ENCODE measurements around the gene SESN3. TPM values are rescaled to one million over a fixed set of nuclear protein-coding genes. Genes with fewer than 3 reads are reported as not detected.

Gene SESN3
- total RNA-seq, 3 donors from 2014 or later (not counting 1 experiment from before 2014, with no cell fraction given) = 5.5 to 10.2 (median 7.6) TPM

DNA sequence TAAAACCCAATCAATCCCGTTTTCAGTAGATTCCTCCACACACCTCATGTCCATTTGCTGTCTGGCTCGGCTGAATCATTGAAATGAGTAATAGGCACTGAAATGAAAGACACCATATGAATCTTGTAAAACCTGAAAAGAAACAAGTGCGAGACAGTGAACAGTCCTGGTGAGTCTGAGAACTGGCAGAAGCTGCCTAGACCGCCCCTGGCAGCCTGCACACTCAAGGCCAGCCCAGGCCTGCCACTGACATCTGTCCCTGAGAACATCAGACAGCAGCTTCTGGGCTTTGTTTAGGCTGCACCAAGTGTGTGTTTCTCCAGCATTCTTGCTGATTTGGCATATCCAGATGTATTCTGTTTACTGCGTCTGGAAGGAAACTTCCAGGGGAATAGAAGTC is 96.5 kb downstream of the SESN3 start:
- TF ChIP-seq, protein P1, sequence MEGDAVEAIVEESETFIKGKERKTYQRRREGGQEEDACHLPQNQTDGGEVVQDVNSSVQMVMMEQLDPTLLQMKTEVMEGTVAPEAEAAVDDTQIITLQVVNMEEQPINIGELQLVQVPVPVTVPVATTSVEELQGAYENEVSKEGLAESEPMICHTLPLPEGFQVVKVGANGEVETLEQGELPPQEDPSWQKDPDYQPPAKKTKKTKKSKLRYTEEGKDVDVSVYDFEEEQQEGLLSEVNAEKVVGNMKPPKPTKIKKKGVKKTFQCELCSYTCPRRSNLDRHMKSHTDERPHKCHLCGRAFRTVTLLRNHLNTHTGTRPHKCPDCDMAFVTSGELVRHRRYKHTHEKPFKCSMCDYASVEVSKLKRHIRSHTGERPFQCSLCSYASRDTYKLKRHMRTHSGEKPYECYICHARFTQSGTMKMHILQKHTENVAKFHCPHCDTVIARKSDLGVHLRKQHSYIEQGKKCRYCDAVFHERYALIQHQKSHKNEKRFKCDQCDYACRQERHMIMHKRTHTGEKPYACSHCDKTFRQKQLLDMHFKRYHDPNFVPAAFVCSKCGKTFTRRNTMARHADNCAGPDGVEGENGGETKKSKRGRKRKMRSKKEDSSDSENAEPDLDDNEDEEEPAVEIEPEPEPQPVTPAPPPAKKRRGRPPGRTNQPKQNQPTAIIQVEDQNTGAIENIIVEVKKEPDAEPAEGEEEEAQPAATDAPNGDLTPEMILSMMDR (IDR thresholded peaks at IDR 0.05) = no peak
- intact Hi-C loops (cut with micrococcal nuclease) = no loop called here

DNA sequence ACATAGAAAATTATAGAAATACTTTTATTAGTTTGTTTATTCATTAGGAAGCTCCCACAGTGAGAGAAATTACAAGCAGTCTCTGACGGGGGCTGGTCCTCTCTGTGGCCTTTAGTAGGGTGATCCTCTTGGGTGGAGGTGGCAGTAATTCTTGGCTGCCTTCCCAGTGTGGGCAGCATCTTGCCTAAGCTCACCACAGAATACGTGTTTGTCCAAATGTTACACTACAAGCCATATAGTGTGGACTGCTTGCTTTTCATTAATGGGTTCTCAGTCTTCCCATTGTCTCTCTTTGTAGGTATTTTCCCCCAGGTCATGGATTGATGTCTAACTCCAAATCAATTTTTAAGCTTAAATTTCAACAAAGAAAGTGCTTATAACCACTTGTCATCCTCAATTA is 98.0 kb downstream of the SESN3 start:
- Mint-ChIP-seq H3K27ac (no peak overlapping the region), H3K4me3 (no peak overlapping the region), H3K27me3 (ENCODE audit: low read depth in 2 of 2) (no peaks in the 10 kb centered on the region), H3K4me1 (no peaks in the 10 kb centered on the region), H3K36me3 (peaks cover 9% of the 10 kb centered on the region), H3K9me3 (no peaks in the 10 kb centered on the region)
- no peak for DNase-seq
- 44% methylated on average over 2 of the region's 2 CpGs for whole genome bisulfite sequencing (ENCODE audit: insufficient coverage)
- Histone ChIP-seq H3K9me3 (ENCODE audit: control insufficient read depth, insufficient read depth, low read length) (no peaks in the 10 kb centered on the region), H3K27me3 (ENCODE audit: control insufficient read depth, insufficient read depth, low read length) (no peaks in the 10 kb centered on the region), H3K27ac (ENCODE audit: low read length) (no peak overlapping the region), H3K4me3 (ENCODE audit: low read length) (no peak overlapping the region), H3K36me3 (ENCODE audit: control insufficient read depth, insufficient read depth, low read length) (peaks cover 9% of the 10 kb centered on the region), H3K4me1 (ENCODE audit: control insufficient read depth, insufficient read depth, low read length) (no peaks in the 10 kb centered on the region)
- TF ChIP-seq, protein P1 (IDR thresholded peaks at IDR 0.05) = no peak
- intact Hi-C loops (cut with micrococcal nuclease) = no loop called here
- no peak for ATAC-seq

More for the DNA sequence above, 96.5 kb downstream of the SESN3 start:
- Mint-ChIP-seq H3K4me1 (no peaks in the 10 kb centered on the region), H3K9me3 (no peaks in the 10 kb centered on the region), H3K27ac (no peak overlapping the region), H3K36me3 (peaks cover 8% of the 10 kb centered on the region), H3K4me3 (no peak overlapping the region), H3K27me3 (ENCODE audit: low read depth in 2 of 2) (no peaks in the 10 kb centered on the region)
- no peaks in the 10 kb centered on the region for H3K9me3 ChIP-seq (ENCODE audit: control insufficient read depth, insufficient read depth, low read length)
- H3K4me3 ChIP-seq (ENCODE audit: low read length) = no peak overlapping the region
- H3K36me3 ChIP-seq (ENCODE audit: control insufficient read depth, insufficient read depth, low read length) = no peaks in the 10 kb centered on the region
- ATAC-seq (no peak), DNase-seq (no peak)
- H3K27me3 ChIP-seq (ENCODE audit: control insufficient read depth, insufficient read depth, low read length) = no peaks in the 10 kb centered on the region
- H3K27ac ChIP-seq (ENCODE audit: low read length) = no peak overlapping the region
- 92% methylated on average over 5 of the region's 5 CpGs for WGBS (ENCODE audit: insufficient coverage)
- no peaks in the 10 kb centered on the region for H3K4me1 ChIP-seq (ENCODE audit: control insufficient read depth, insufficient read depth, low read length)

DNA sequence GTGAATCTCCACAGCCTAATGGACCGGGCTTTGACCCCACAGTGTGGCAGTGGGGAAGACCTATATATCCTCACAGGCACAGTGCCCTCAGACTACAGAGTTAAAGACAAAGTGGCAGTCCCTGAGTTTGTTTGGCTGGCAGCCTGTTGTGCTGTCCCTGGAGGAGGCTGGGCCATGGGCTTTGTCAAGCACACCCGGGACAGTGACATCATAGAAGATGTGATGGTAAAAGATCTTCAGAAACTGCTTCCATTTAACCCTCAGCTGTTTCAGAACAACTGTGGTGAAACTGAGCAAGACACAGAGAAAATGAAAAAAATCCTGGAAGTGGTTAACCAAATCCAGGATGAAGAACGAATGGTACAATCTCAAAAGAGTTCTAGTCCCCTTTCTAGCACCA is 102.4 kb downstream of the SESN3 start:
- H3K36me3 Mint-ChIP-seq = peaks cover 9% of the 10 kb centered on the region
- no peaks in the 10 kb centered on the region for H3K27me3 Mint-ChIP-seq (ENCODE audit: low read depth in 2 of 2)
- TF ChIP-seq, protein P1 (IDR thresholded peaks at IDR 0.05) = no peak
- 88% methylated on average over 3 of the region's 3 CpGs for whole genome bisulfite sequencing (ENCODE audit: insufficient coverage)
- Histone ChIP-seq H3K4me1 (ENCODE audit: control insufficient read depth, insufficient read depth, low read length) (no peaks in the 10 kb centered on the region), H3K36me3 (ENCODE audit: control insufficient read depth, insufficient read depth, low read length) (peaks cover 9% of the 10 kb centered on the region), H3K4me3 (ENCODE audit: low read length) (no peak overlapping the region), H3K27ac (ENCODE audit: low read length) (no peak overlapping the region), H3K27me3 (ENCODE audit: control insufficient read depth, insufficient read depth, low read length) (no peaks in the 10 kb centered on the region), H3K9me3 (ENCODE audit: control insufficient read depth, insufficient read depth, low read length) (no peaks in the 10 kb centered on the region)
- H3K4me1 Mint-ChIP-seq = peaks cover 0 to 5% of the 10 kb centered on the region in 2 donors
- H3K4me3 Mint-ChIP-seq = no peak overlapping the region
- ATAC-seq (no peak), DNase-seq (no peak)
- H3K9me3 Mint-ChIP-seq = no peaks in the 10 kb centered on the region
- intact Hi-C loops (cut with micrococcal nuclease) = no loop called here
- H3K27ac Mint-ChIP-seq = no peak overlapping the region

- Mint-ChIP-seq H3K36me3 (no peaks in the 10 kb centered on the region), H3K27me3 (ENCODE audit: low read depth in 2 of 2) (no peaks in the 10 kb centered on the region), H3K4me1 (peaks cover 0 to 12% of the 10 kb centered on the region in 2 donors), H3K4me3 (no peak overlapping the region), H3K27ac (no peak overlapping the region), H3K9me3 (no peaks in the 10 kb centered on the region)
- intact Hi-C loops (cut with micrococcal nuclease) = no loop called here
- no peaks in the 10 kb centered on the region for H3K9me3 ChIP-seq (ENCODE audit: control insufficient read depth, insufficient read depth, low read length)
- TF ChIP-seq, protein P1 (IDR thresholded peaks at IDR 0.05) = no peak
- ATAC-seq (no peak), DNase-seq (no peak)
- H3K27ac ChIP-seq (ENCODE audit: low read length) = no peak overlapping the region
- H3K4me1 ChIP-seq (ENCODE audit: control insufficient read depth, insufficient read depth, low read length) = no peaks in the 10 kb centered on the region
- 87% methylated on average over 3 of the region's 3 CpGs for WGBS (ENCODE audit: insufficient coverage)
- H3K4me3 ChIP-seq (ENCODE audit: low read length) = no peak overlapping the region
- no peaks in the 10 kb centered on the region for H3K27me3 ChIP-seq (ENCODE audit: control insufficient read depth, insufficient read depth, low read length)
- peaks cover 4% of the 10 kb centered on the region for H3K36me3 ChIP-seq (ENCODE audit: control insufficient read depth, insufficient read depth, low read length)
Observed at GRCh38 chr11:95123556-95123955, 107.4 kb downstream of the SESN3 start.
